ENCODE measurements around the gene MRM3.
"Not testable (repeated sequence)": the region's sequence is repeated elsewhere in the genome, so short reads cannot be mapped to it uniquely, and the experiment has no call there.

The MRM3 gene

DNA sequence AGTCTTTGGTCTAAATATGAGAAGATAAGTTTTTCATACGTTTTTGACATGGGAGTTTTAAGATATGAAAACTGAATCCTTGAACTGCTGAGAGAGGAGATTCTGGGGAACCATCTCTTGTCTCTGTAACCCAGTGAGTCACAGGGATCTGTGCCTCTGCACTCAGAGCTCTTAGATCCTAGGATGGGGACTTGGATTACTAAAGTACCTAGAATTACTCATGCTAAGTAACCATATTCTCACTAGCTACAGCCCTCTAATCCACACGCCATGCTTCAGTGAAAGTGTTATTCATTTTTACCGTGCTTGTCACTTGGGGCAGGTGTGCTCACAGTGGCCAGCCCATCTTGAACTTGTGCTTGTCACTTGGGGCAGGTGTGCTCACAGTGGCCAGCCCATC is 2.0 kb downstream of the MRM3 start:
- peaks cover 39% of the 10 kb centered on the region for H3K4me1 Mint-ChIP-seq
- no peak overlapping the region for H3K4me3 Mint-ChIP-seq
- no peak overlapping the region for H3K27ac Mint-ChIP-seq
- no peak for ATAC-seq
- peaks cover 20% of the 10 kb centered on the region for H3K36me3 Mint-ChIP-seq
- H3K9me3 Mint-ChIP-seq: no peaks in the 10 kb centered on the region
- no peaks in the 10 kb centered on the region for H3K27me3 Mint-ChIP-seq

- not testable (repeated sequence) for H3K27me3 Mint-ChIP-seq, H3K27ac Mint-ChIP-seq, H3K9me3 Mint-ChIP-seq, H3K4me3 Mint-ChIP-seq, ATAC-seq
- H3K36me3 Mint-ChIP-seq: peaks cover 35% of the 10 kb centered on the region
- peaks cover 32% of the 10 kb centered on the region for H3K4me1 Mint-ChIP-seq
These were observed 3.7 kb downstream of the MRM3 start for GRCh38 chr17:785901-786300.

- H3K4me1 Mint-ChIP-seq: peaks cover 17% of the 10 kb centered on the region
- no peak for ATAC-seq
These were observed 5.6 kb downstream of the MRM3 start for GRCh38 chr17:787641-788221.

DNA sequence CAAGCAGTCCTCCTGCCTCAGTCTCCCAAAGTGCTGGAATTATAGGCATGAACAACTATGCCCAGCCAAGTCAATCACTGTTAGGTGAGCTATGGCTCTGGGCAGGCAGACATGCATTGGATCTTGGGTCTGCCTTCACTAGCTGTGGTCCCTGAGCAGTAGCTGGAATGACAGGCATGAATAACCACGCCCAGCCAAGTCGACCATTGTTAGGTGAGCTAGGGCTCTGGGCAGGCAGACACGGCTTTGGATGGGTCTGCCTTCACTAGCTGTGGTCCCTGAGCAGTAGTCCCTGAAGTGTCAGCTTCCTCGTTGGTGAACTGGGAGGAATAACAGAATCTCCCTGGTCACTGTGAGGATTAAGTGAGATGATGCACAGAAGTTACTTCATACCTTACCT is 6.4 kb downstream of the MRM3 start:
- Mint-ChIP-seq H3K27ac (no peak overlapping the region), H3K36me3 (peaks cover 33% of the 10 kb centered on the region), H3K4me1 (peaks cover 13% of the 10 kb centered on the region), H3K27me3 (no peaks in the 10 kb centered on the region), H3K9me3 (no peaks in the 10 kb centered on the region), H3K4me3 (no peak overlapping the region)
- ATAC-seq: no peak

More at GRCh38 chr17:787641-788221, 5.6 kb downstream of the MRM3 start:
- Mint-ChIP-seq H3K27ac (no peak overlapping the region), H3K9me3 (no peaks in the 10 kb centered on the region), H3K36me3 (peaks cover 33% of the 10 kb centered on the region), H3K27me3 (no peaks in the 10 kb centered on the region), H3K4me3 (no peak overlapping the region)

DNA sequence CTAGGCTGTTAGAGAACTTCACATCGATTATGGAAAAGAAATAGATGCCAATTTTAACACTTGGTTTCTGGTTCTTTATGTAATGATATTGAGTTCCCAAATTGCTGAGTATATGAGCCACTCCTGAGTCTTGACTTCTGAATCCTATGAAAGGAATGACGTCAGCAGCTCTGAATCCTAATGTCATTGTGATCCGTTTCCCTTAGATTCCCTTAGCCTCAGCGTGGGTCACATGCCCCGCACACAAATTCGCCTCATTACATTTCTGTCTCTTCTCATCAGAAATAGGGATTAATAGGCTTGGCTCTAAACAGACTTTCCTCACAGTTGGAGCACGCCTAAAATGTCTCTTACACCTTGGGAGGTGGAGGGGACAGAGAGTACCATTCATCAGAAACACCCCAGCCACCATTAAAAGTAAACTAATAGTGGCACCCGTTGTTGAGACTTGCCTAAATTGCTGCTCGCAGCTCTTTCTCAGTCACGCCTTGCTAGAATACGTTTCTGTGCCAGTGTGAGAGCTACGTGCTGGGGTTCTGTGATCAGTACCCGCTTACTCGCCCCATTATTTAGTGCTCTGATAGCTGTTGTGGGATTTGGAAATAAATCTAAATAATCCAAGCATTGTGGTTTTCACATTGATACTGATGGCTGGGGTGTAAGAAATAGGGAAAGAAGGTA is 7.1 kb downstream of the MRM3 start:
- Mint-ChIP-seq H3K4me3 (no peak overlapping the region), H3K27ac (no peak overlapping the region), H3K36me3 (peaks cover 33% of the 10 kb centered on the region), H3K9me3 (no peaks in the 10 kb centered on the region), H3K27me3 (no peaks in the 10 kb centered on the region), H3K4me1 (peaks cover 6% of the 10 kb centered on the region)
- no peak for ATAC-seq

GRCh38 chr17:789931-790873 is 8.0 kb downstream of the MRM3 start:
- not testable (repeated sequence) for ATAC-seq, H3K4me1 Mint-ChIP-seq, H3K27ac Mint-ChIP-seq, H3K9me3 Mint-ChIP-seq, H3K4me3 Mint-ChIP-seq, H3K27me3 Mint-ChIP-seq
- H3K36me3 Mint-ChIP-seq: peaks cover 33% of the 10 kb centered on the region

GRCh38 chr17:790874-791247 is 8.7 kb downstream of the MRM3 start:
- ATAC-seq, H3K27ac Mint-ChIP-seq, H3K4me3 Mint-ChIP-seq: not testable (repeated sequence)

DNA sequence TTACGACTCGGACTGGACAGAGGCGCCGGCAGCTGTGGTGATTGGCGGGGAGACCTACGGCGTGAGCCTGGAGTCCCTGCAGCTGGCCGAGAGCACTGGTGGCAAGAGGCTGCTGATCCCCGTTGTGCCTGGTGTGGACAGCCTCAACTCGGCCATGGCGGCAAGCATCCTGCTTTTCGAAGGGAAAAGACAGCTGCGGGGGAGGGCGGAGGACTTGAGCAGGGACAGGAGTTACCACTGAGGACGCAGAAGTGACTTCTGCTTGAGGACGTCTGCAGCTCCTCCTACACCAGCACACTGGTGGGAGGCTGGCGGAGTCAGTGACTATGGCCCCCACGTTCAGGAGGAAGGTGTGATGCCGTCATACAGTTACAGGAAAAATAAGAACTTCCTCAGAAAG is 9.7 kb downstream of the MRM3 start:
- H3K27me3 Mint-ChIP-seq: no peaks in the 10 kb centered on the region
- H3K4me1 Mint-ChIP-seq: peaks cover 6% of the 10 kb centered on the region
- no peak for ATAC-seq
- H3K36me3 Mint-ChIP-seq: peaks cover 28% of the 10 kb centered on the region
- no peak overlapping the region for H3K27ac Mint-ChIP-seq
- H3K9me3 Mint-ChIP-seq: no peaks in the 10 kb centered on the region
- no peak overlapping the region for H3K4me3 Mint-ChIP-seq

More at GRCh38 chr17:790874-791247, 8.7 kb downstream of the MRM3 start:
- not testable (repeated sequence) for H3K9me3 Mint-ChIP-seq, H3K27me3 Mint-ChIP-seq, H3K4me1 Mint-ChIP-seq
- H3K36me3 Mint-ChIP-seq: peaks cover 33% of the 10 kb centered on the region

- no peak overlapping the region for H3K27ac Mint-ChIP-seq
- H3K4me3 Mint-ChIP-seq: no peak overlapping the region
- ATAC-seq: no peak
- H3K27me3 Mint-ChIP-seq: no peaks in the 10 kb centered on the region
- peaks cover 24% of the 10 kb centered on the region for H3K36me3 Mint-ChIP-seq
- peaks cover 6% of the 10 kb centered on the region for H3K4me1 Mint-ChIP-seq
- H3K9me3 Mint-ChIP-seq: no peaks in the 10 kb centered on the region
These were observed 10.1 kb downstream of the MRM3 start for GRCh38 chr17:792277-792676.

DNA sequence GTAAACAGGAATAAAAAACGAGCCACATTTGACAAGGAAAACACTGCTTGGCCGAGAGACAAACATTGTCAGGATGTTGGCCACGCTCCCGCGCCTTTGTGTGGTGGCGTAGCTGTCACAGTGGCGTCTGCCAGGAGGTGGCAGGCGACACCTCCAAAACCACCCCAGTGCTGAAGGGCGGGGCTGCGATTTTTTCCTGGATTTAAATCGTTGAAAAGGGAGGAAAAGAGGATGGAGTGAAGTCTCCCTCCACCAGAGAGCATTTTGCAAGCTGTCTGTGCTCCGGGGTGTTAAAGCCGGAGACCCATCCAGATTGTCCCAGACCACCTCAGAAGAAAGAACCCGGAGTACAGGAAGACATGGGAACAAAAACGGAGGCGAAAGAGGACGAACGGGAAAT is 12.7 kb downstream of the MRM3 start:
- peak; percentile 74 for ATAC-seq
- peaks cover 6% of the 10 kb centered on the region for H3K4me1 Mint-ChIP-seq
- H3K27me3 Mint-ChIP-seq: no peaks in the 10 kb centered on the region
- H3K36me3 Mint-ChIP-seq: peaks cover 11% of the 10 kb centered on the region
- H3K9me3 Mint-ChIP-seq: no peaks in the 10 kb centered on the region
- H3K4me3 Mint-ChIP-seq: no peak overlapping the region
- H3K27ac Mint-ChIP-seq: no peak overlapping the region

DNA sequence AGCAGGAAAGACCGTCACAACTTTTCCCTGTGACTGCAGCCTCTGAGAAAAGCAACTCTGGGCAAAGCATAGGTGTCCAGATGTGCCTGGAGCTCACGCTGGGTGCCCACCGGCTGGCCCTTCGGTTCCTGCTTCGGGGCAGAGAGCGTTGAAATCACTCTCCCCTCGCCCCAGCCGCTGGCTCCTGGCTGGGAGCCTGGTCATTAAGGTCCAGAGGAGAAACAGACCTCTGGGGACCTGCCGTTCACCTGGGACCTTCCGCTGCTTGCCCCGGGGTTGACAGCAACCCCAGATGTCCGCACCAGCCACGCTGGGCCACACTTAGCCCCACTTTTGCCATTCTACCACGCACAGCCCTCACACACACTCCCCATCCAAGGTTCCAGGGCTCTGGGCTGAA is 13.1 kb downstream of the MRM3 start:
- no peak for ATAC-seq
- H3K4me3 Mint-ChIP-seq: no peak overlapping the region
- H3K36me3 Mint-ChIP-seq: peaks cover 7% of the 10 kb centered on the region
- no peak overlapping the region for H3K27ac Mint-ChIP-seq
- H3K4me1 Mint-ChIP-seq: peaks cover 6% of the 10 kb centered on the region
- no peaks in the 10 kb centered on the region for H3K9me3 Mint-ChIP-seq
- no peaks in the 10 kb centered on the region for H3K27me3 Mint-ChIP-seq

- H3K27ac Mint-ChIP-seq: no peak overlapping the region
- H3K9me3 Mint-ChIP-seq: no peaks in the 10 kb centered on the region
- no peaks in the 10 kb centered on the region for H3K27me3 Mint-ChIP-seq
- no peak overlapping the region for H3K4me3 Mint-ChIP-seq
- ATAC-seq: no peak
- peaks cover 6% of the 10 kb centered on the region for H3K4me1 Mint-ChIP-seq
- H3K36me3 Mint-ChIP-seq: peaks cover 6% of the 10 kb centered on the region
These were observed 13.6 kb downstream of the MRM3 start for GRCh38 chr17:795721-796120.

GRCh38 chr17:796609-797008 is 14.5 kb downstream of the MRM3 start:
- no peaks in the 10 kb centered on the region for H3K27me3 Mint-ChIP-seq
- peaks cover 6% of the 10 kb centered on the region for H3K4me1 Mint-ChIP-seq
- H3K4me3 Mint-ChIP-seq: no peak overlapping the region
- no peaks in the 10 kb centered on the region for H3K36me3 Mint-ChIP-seq
- no peaks in the 10 kb centered on the region for H3K9me3 Mint-ChIP-seq
- ATAC-seq: no peak
- no peak overlapping the region for H3K27ac Mint-ChIP-seq

- Mint-ChIP-seq H3K36me3 (no peaks in the 10 kb centered on the region), H3K4me3 (no peak overlapping the region), H3K27ac (no peak overlapping the region), H3K4me1 (peaks cover 6% of the 10 kb centered on the region), H3K9me3 (no peaks in the 10 kb centered on the region), H3K27me3 (no peaks in the 10 kb centered on the region)
- ATAC-seq: no peak
These were observed 15.2 kb downstream of the MRM3 start for GRCh38 chr17:797236-797840.

- ATAC-seq: no peak
- peaks cover 6% of the 10 kb centered on the region for H3K4me1 Mint-ChIP-seq
- no peak overlapping the region for H3K27ac Mint-ChIP-seq
- no peaks in the 10 kb centered on the region for H3K36me3 Mint-ChIP-seq
- peaks cover 5% of the 10 kb centered on the region for H3K27me3 Mint-ChIP-seq
- no peaks in the 10 kb centered on the region for H3K9me3 Mint-ChIP-seq
- H3K4me3 Mint-ChIP-seq: no peak overlapping the region
These were observed 16.1 kb downstream of the MRM3 start for GRCh38 chr17:798246-798645.
